Right atrium auricular region (tissue), 2 donors: ENCODE data around the gene CDCP1. TPM values are rescaled to one million over a fixed set of nuclear protein-coding genes. Genes with fewer than 3 reads are reported as not detected.

Source experiments
- DNase-seq: peaks from one replicate; pipeline ENCODE4 v3.0.0-alpha.2; 2019; ENCODE audit warnings: low spot score
- H3K27ac ChIP-seq, 2 donors: fragments of 200-600 bp; sonication (generic); 1 replicate in 1 of 2; 2 replicates in 1 of 2; pipeline ENCODE4 v1.5.1; 2016 to 2019
- H3K27me3 ChIP-seq, 2 donors: fragments of 200-600 bp; sonication (generic); one replicate each; pipeline versions ENCODE4 v1.5.1 to v1.6.0; 2017 to 2019
- H3K36me3 ChIP-seq: fragments of 200-600 bp; sonication (generic); one replicate; pipeline ENCODE4 v1.5.1; 2016
- H3K4me1 ChIP-seq, 2 donors: fragments of 200-600 bp; sonication (generic); one replicate each; pipeline versions ENCODE4 v1.5.1 to v1.6.0; 2017 to 2019
- H3K4me3 ChIP-seq, 2 donors: fragments of 200-600 bp; sonication (generic); 1 replicate in 1 of 2; 2 replicates in 1 of 2; pipeline ENCODE4 v1.5.1; 2017 to 2019; ENCODE audit warnings: mild to moderate bottlenecking in 1 of 2, moderate library complexity in 1 of 2
- H3K9me3 ChIP-seq, 2 donors: fragments of 200-600 bp; sonication (generic); one replicate each; pipeline ENCODE4 v1.5.1; 2019
- CTCF ChIP-seq, 2 donors: fragments of 200-600 bp; sonication (generic); IDR thresholded peaks; one replicate each; pipeline ENCODE4 v1.5.1; 2019; ENCODE audit warnings: antibody characterized with exemption in 2 of 2
- total RNA-seq, 2 donors: library from RNA; depleted of rRNA; stranded (reverse); fragments of >200 nt; gene quantifications; one replicate each; pipeline ENCODE4 v1.1.0, GENCODE V29; 2016

The CDCP1 gene
- total RNA-seq, 2 donors from 2014 or later = 0.48 to 2.8 TPM

- Histone ChIP-seq H3K4me1 (no peaks in the 10 kb centered on the region), H3K36me3 (no peaks in the 10 kb centered on the region), H3K27me3 (no peaks in the 10 kb centered on the region), H3K27ac (no peak overlapping the region), H3K9me3 (peaks cover 0 to 6% of the 10 kb centered on the region in 2 donors), H3K4me3 (no peak overlapping the region)
- DNase-seq = no peak
- TF ChIP-seq CTCF (IDR thresholded peaks at IDR 0.05) = no peak
Observed at GRCh38 chr3:45103753-45104714, 42.1 kb downstream of the CDCP1 start.

GRCh38 chr3:45103334-45103733 lies 42.8 kb downstream of the CDCP1 start:
- no peak for TF ChIP-seq CTCF (IDR thresholded peaks at IDR 0.05)

GRCh38 chr3:45100981-45101407 lies 45.2 kb downstream of the CDCP1 start:
- no peaks in the 10 kb centered on the region for H3K4me1 ChIP-seq
- TF ChIP-seq CTCF (IDR thresholded peaks at IDR 0.05) = no peak
- no peaks in the 10 kb centered on the region for H3K27me3 ChIP-seq
- H3K27ac ChIP-seq = no peak overlapping the region
- H3K9me3 ChIP-seq = peaks cover 0 to 6% of the 10 kb centered on the region in 2 donors
- no peak overlapping the region for H3K4me3 ChIP-seq
- no peaks in the 10 kb centered on the region for H3K36me3 ChIP-seq
- no peak for DNase-seq

More at GRCh38 chr3:45103334-45103733, 42.8 kb downstream of the CDCP1 start:
- Histone ChIP-seq H3K27ac (no peak overlapping the region), H3K4me1 (no peaks in the 10 kb centered on the region), H3K9me3 (peaks cover 0 to 6% of the 10 kb centered on the region in 2 donors), H3K4me3 (no peak overlapping the region), H3K27me3 (no peaks in the 10 kb centered on the region), H3K36me3 (no peaks in the 10 kb centered on the region)
- DNase-seq = no peak

- TF ChIP-seq CTCF (IDR thresholded peaks at IDR 0.05) = no peak
- Histone ChIP-seq H3K36me3 (no peaks in the 10 kb centered on the region), H3K27me3 (no peaks in the 10 kb centered on the region), H3K27ac (no peak overlapping the region), H3K9me3 (no peaks in the 10 kb centered on the region), H3K4me1 (no peaks in the 10 kb centered on the region), H3K4me3 (no peak overlapping the region)
- no peak for DNase-seq
Observed at GRCh38 chr3:45098310-45098709, 47.9 kb downstream of the CDCP1 start.

- Histone ChIP-seq H3K36me3 (no peaks in the 10 kb centered on the region), H3K9me3 (no peaks in the 10 kb centered on the region), H3K4me1 (no peaks in the 10 kb centered on the region), H3K27me3 (no peaks in the 10 kb centered on the region), H3K4me3 (no peak overlapping the region), H3K27ac (no peak overlapping the region)
- TF ChIP-seq CTCF (IDR thresholded peaks at IDR 0.05) = no peak
- no peak for DNase-seq
Observed at GRCh38 chr3:45097296-45097883, 48.8 kb downstream of the CDCP1 start.
